GM21526 (cell line): ENCODE data around the gene CLCNKB.
"Not testable (repeated sequence)": the region's sequence is repeated elsewhere in the genome, so short reads cannot be mapped to it uniquely, and the experiment has no call there.

Experiments used
- ATAC-seq: cut with Tn5 transposase; IDR thresholded peaks from one replicate; pipeline ENCODE4 v1.9.1; 2021; ENCODE audit warnings: moderate library complexity; ENCODE audit not compliant: unreplicated experiment, low FRiP score

CLCNKB gene

GRCh38 chr1:16055613-16056520 is 12.3 kb downstream of the CLCNKB start:
- no peak for ATAC-seq

DNA sequence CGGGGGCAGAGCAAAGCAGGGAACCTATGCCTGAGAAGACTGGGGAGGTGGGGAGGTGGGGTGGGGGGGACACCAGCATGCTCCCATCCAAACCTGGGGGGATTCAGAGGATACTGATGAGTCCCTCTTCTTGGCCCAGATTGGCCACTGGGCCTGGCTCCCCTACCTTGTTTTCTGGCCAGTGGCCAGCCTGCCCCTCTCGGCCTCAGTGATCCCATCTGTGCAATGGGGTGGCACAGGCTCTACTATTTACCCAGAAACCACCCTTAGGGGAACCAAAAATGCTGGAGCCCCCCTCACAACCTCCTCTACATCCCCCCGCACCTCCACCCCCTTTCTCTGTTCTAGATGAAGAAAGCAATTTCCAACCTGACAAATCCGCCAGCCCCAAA is 12.9 kb downstream of the CLCNKB start:
- not testable (repeated sequence) for ATAC-seq

DNA sequence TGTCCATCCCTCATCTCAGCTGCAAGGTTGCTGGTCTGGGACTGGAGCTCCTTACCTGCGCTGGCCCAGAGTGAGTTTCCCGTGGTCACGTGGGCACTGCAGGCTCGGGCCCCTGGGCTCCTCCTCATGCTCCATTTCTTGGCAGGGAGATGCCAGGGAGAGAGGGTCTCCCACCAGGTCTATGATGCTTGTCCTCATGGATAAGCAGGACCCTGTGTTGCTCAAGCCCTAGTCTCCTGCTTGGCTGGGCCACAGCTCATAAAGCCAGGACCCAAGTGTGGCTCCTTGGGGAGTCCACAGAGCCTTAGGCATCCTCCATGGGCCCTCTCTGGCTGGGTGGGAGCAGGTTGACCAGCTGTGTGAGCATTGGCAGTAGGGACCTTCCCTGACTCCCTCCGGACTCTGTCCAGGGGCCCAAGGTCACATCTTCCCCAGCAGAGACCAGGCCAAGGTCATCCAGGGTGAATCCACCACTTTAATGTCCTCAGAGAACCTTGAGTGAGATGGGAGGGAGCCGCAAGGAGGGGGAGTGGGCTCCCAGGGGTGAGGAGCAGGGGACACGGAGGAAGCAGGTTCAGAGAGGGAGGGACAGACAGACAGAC is 13.8 kb downstream of the CLCNKB start:
- not testable (repeated sequence) for ATAC-seq

GRCh38 chr1:16058394-16059120 is 15.0 kb downstream of the CLCNKB start:
- not testable (repeated sequence) for ATAC-seq

DNA sequence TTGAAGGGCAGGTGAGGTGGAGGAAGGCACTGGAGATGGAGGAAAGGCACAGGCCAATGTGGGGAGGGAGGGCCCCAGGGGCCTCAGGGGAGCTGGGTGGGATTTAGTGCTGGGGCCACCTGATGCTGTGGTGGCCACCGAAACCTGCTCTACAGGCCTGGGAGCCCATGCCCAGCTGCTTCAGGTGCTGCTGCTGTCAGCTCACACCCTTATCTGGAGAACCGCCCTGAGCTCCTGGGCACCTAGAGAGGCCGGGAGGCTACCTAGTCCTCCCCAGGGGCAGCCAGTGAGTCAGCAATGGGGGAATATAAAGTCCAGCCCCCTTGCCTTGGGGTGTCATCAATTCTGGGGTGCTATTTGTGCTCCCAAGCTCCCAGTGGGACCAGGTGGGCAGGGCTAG is 17.7 kb downstream of the CLCNKB start:
- no peak for ATAC-seq

DNA sequence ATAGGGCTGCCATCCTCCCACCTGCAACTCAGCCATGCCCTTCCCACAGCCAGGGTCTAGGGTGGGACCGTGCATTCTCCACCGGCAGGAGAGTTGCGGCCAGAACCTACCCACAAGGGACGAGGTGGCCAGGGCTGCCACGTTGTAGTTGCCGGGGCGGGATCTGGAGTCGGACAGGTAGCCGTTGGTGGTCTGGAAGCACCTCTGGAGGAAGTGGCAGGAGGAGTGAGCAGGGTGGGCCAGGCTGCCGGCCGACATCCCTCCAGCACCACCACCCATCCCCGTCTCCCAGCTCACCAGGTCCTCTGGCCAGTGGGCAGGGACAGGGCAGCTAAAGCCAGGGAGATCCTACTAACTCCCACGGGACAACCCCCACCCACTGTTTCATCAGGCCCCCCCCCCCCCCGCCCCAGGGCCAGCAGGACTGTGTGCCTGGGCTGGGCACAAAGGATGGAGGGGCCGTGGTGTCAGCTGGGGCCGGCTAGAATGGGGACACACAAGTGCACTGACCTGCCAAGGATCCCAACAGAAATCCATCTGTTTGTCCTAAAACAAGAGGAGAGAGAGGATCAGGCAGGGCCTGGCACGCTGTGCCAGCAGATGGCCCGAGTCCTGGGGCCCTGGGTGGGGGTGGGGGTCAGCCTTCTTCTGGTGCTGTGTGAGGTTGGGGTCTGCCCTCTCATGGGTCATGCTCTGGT is 18.6 kb downstream of the CLCNKB start:
- not testable (repeated sequence) for ATAC-seq

- not testable (repeated sequence) for ATAC-seq
Observed at GRCh38 chr1:16062687-16063075, 19.1 kb downstream of the CLCNKB start.

DNA sequence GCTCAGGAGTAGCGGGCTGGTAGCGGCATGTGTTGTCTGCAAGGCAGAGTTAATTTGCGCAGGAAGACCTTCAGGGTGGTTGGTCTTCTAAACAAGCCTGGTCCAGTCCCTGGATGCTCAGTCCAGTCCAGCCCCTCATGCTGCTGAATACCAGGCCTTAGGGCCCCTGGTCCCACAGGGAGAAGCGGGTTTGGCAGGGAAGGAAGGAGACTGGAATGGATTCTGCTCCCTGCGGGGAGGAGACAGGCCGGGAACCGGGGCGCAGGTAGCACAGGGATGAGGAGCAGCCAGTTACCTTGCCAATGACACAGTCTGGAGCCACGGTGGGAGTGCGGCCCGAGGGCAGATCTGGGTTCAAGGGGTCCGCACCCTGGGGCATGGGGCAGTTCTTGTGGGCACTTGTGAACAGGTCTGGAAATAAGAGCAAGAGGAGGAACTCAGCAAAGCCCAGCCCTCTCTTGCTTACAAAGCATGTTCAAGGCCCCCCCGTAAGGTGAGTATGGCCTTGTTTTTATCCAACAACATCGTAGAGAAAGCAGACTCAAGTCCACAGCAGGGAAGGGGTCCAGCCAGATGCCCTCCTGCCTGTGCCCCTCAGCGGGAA is 19.7 kb downstream of the CLCNKB start:
- ATAC-seq: no peak

DNA sequence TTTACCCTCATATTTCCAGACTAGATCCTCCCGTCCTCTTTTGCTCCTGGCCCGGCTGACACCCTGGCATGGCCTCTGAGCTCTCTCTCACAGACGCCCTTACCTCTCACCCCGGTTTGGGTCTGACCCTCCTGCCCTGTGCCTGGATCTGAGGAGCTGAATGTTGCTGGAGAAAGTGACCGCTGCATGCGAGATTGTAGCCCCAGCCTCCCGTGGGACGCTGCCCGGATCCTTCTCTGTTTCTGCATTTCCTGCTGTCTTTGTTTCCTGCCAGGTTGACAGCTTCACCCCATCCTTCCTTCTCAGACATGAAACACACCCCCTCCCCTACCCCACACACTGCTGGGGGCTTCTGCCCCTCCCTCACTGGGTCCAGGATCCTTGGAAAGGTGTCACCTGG is 20.3 kb downstream of the CLCNKB start:
- ATAC-seq: no peak

- ATAC-seq: no peak
Observed at GRCh38 chr1:16064536-16065268, 21.1 kb downstream of the CLCNKB start.

- ATAC-seq: no peak
Observed at GRCh38 chr1:16065269-16065576, 21.6 kb downstream of the CLCNKB start.

DNA sequence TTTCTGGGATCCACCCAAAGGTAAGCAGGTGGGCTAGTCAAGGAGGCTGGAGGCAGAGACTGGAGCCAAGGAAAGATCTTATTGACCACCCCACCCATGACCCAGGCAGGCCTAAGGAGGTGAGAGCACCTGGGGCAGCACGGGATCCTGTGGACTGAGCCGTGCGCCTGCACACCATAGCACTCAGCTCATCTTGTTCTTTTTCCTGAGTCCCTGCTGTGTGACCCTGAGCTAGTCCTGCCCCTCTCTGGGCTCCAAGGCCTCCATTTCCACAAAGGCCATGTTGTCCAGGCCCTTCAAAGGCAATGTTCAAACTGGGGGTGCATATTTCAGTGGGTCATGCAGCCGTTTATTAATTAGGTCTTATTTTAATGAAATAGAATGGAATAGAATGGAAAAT is 22.7 kb downstream of the CLCNKB start:
- no peak for ATAC-seq

DNA sequence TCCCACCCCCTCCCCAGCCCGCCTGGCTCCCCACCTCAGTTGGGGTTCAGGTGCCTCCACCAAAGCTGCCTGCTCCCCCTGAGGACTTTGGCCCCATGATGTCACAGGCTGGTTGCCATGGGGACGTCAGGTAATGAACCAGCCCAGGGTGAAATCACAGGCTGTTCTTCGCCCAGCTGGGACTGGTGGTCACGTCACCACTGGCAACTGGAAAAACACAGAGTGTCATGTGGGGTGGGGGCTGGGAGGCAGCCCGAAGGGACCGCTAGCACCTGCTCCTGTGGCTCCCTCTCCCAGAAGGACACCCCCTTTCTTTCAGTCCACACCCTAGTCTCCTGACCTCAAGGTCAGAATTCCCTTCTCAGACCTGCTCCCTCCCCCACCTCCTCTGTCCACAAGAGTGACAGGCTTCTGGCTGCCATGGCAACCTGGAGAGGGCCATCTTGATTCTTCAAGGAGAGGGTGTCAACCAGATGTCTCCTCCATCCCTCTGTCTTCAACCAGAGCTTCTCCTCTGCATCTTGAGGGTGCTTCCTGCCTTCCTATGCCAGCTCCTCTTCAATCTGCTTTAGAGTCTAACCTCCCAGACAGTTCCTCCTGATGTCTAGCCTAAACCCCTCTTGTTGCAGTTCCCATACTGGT is 23.7 kb downstream of the CLCNKB start:
- no peak for ATAC-seq

GRCh38 chr1:16067933-16068332 is 24.4 kb downstream of the CLCNKB start:
- ATAC-seq: no peak

GRCh38 chr1:16068356-16069270 is 25.0 kb downstream of the CLCNKB start:
- ATAC-seq: no peak

DNA sequence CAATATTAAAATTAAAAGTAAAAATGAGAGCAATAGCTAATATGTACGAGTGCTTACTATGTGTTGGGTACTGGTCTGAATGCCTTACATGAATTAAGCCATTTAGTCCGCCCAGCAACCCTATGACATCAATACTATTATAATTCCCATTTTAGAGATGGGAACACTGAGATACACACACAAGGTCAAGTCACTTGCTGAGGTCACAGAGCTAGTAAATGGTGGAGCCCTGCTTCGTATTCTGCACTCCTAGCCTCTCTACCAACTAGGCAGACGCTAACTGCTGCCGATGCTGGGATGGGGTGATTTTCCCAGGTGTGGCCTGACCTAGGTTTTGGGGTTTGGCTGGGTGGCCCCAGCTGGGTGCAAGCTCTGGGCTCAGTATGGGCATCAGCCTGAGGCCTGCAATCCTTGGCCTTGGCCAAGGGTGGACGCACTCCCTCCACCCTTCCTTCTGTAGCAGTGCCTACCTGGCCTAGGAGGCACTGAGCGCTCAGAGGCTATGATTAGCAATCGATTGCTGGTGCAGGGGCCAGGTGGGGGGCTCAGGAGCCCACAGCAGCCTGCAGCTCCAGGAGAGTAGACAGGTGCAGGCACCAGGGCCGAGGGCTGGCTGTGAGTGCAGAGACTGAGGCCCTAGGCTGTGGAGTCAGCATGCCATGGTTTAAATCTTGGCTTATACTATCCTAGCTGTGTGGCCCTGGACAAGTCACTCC is 27.2 kb downstream of the CLCNKB start:
- ATAC-seq: no peak

DNA sequence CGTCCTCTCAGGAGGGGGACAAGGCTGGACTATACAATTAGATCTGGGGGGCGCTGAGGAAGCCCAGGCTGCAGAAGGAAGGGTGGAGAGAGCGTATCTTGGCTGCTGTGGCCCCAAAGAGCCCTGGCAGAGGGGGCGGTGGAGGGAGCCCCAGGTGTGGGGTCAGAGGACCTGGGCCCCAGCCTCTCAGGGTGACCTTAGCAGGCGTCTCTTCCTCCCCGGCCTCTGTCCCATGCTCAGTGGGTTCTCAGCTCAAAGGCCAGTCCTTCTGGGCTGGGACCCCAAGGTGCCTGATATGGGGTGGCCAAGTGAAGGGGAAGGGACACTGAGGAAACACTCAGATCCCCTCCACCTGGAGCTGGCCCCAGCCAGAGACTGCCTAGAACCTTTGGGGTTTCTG is 28.0 kb downstream of the CLCNKB start:
- ATAC-seq: no peak

- ATAC-seq: no peak
Observed at GRCh38 chr1:16072095-16072494, 28.5 kb downstream of the CLCNKB start.
